ENCODE data around the gene DRAP1.

DNA sequence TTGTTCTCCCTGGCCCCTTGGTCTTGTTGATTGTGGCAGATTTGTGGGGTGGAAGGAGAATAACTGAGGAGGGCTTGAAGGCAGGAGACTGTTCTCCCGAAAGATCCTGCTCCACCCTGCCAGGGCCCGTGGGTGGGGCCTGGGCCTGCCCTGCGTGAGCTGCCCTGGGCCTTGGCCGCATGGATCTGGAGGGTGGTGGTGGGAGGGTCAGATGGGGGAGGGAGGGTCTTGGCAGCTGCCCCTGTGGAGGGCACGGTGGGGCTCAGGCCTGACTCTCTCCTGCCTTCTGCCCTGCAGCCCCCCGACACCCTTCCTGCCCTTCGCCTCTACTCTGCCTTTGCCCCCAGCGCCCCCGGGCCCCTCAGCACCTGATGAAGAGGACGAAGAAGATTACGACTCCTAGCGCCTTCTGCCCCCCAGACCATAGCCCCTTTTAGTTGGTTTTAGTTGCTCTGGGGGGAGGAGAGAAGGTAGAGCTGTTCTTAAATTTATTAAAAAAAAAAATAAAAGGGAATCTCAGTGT, 1.9 kb downstream of the DRAP1 start:
- TF ChIP-seq, protein P1, sequence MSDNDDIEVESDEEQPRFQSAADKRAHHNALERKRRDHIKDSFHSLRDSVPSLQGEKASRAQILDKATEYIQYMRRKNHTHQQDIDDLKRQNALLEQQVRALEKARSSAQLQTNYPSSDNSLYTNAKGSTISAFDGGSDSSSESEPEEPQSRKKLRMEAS (CRISPR knock-in tag; IDR thresholded peaks at IDR 0.05): no peak
- TF ChIP-seq ZNF121 (CRISPR knock-in tag; IDR thresholded peaks at IDR 0.05) (no peak), CTCF (IDR thresholded peaks at IDR 0.05) (no peak), NR2C2 (CRISPR knock-in tag; IDR thresholded peaks at IDR 0.05) (no peak), ZNF396 (CRISPR knock-in tag; IDR thresholded peaks at IDR 0.05; ENCODE audit: borderline replicate concordance) (no peak), ESRRA (CRISPR knock-in tag; IDR thresholded peaks at IDR 0.05; ENCODE audit: borderline replicate concordance) (no peak), RORB (CRISPR knock-in tag; IDR thresholded peaks at IDR 0.05) (no peak), NFE2L1 (CRISPR knock-in tag; IDR thresholded peaks at IDR 0.05) (no peak)
- TF ChIP-seq, protein P2, sequence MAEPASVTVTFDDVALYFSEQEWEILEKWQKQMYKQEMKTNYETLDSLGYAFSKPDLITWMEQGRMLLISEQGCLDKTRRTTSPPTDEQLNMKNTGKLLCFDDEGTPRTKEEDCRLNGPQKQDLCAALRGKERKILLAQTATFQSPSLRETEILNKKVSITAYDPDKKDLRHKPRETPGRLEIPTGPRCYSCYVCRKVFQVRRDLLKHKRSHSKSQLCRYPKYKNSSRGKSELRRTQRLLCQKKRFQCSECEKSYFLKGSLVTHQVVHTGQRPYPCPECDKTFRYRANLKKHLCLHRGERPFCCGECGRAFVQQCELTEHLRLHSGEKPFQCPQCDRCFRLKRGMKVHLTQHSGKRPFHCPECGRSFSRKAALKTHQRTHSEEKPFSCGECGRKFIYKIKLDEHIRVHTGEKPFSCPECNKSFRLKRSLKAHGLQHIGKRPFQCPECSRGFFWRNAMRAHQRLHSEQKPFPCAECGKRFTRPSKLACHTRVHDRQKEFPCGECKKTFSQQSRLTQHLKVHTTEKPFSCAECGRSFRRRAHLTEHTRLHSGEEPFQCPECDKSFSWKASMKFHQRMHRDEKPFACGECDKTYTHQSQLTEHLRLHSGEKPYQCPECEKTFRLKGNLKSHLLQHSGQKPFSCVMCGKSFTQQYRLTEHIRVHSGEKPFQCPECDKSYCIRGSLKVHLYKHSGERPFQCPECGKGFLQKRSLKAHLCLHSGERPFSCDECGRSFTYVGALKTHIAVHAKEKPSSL (CRISPR knock-in tag; conservative IDR thresholded peaks at IDR 0.05): no peak
- TF ChIP-seq, protein P3, sequence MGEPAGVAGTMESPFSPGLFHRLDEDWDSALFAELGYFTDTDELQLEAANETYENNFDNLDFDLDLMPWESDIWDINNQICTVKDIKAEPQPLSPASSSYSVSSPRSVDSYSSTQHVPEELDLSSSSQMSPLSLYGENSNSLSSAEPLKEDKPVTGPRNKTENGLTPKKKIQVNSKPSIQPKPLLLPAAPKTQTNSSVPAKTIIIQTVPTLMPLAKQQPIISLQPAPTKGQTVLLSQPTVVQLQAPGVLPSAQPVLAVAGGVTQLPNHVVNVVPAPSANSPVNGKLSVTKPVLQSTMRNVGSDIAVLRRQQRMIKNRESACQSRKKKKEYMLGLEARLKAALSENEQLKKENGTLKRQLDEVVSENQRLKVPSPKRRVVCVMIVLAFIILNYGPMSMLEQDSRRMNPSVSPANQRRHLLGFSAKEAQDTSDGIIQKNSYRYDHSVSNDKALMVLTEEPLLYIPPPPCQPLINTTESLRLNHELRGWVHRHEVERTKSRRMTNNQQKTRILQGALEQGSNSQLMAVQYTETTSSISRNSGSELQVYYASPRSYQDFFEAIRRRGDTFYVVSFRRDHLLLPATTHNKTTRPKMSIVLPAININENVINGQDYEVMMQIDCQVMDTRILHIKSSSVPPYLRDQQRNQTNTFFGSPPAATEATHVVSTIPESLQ (CRISPR knock-in tag; IDR thresholded peaks at IDR 0.05): no peak
